Thyroid gland (tissue), 4 donors: ENCODE data around the gene COL25A1. TPM values are rescaled to one million over a fixed set of nuclear protein-coding genes. Genes with fewer than 3 reads are reported as not detected.
"Not testable (repeated sequence)": the region's sequence is repeated elsewhere in the genome, so short reads cannot be mapped to it uniquely, and the experiment has no call there.

ENCODE experiments used
- DNase-seq, 2 donors: peaks; one replicate each; pipeline ENCODE4 v3.0.0-alpha.2; 2019
- H3K27ac ChIP-seq, 3 donors: fragments of 200-600 bp; sonication (generic); 1 replicate in 2 of 3; 2 replicates in 1 of 3; pipeline ENCODE4 v1.5.1; 2016 to 2019; ENCODE audit warnings: mild to moderate bottlenecking in 1 of 3, moderate library complexity in 1 of 3
- H3K27me3 ChIP-seq: fragments of 200-600 bp; sonication (generic); one replicate; pipeline ENCODE4 v1.5.1; 2019
- H3K36me3 ChIP-seq, 2 donors: fragments of 200-600 bp; sonication (generic); one replicate each; pipeline ENCODE4 v1.5.1; 2016 to 2019
- H3K4me1 ChIP-seq, 2 donors: fragments of 200-600 bp; sonication (generic); one replicate each; pipeline ENCODE4 v1.5.1; 2017 to 2019
- H3K4me3 ChIP-seq, 3 donors: fragments of 200-600 bp; sonication (generic); replicated peaks in 1 of 3; 1 replicate in 2 of 3; 2 replicates in 1 of 3; pipeline ENCODE4 v1.5.1; 2016; ENCODE audit warnings: mild to moderate bottlenecking in 1 of 3
- H3K9me3 ChIP-seq: fragments of 200-600 bp; sonication (generic); one replicate; pipeline ENCODE4 v1.5.1; 2017
- CTCF ChIP-seq, 6 experiments: fragments of 200-600 bp in 3 of 6; fragments of 450-650 bp in 3 of 6; sonication (generic) in 3 of 6; IDR thresholded peaks; one replicate each; pipeline ENCODE4 v1.5.1; 2016 to 2019; ENCODE audit warnings: antibody characterized with exemption in 6 of 6, mild to moderate bottlenecking in 2 of 6, inconsistent platforms in 1 of 6, moderate library complexity in 1 of 6
- POLR2A ChIP-seq, 2 donors: fragments of 450-650 bp; IDR thresholded peaks; one replicate each; pipeline ENCODE4 v1.6.1; 2017; ENCODE audit warnings: antibody characterized with exemption in 2 of 2, mild to moderate bottlenecking in 2 of 2, moderate library complexity in 1 of 2
- WGBS, 2 donors: methylation state at CpG; one replicate each; pipeline ENCODE4 v1.1.5; 2017; 5-methylcytosine and 5-hydroxymethylcytosine counted together
- intact Hi-C: fragments of 100-400 bp; cut with DNase I; formaldehyde crosslinking; loops from one replicate; pipeline ENCODE4 v1.15.1; 2023
- total RNA-seq, 4 donors: library from RNA; depleted of rRNA; stranded (reverse); fragments of >200 nt; gene quantifications; one replicate each; pipeline ENCODE4 v1.2.3, GENCODE V29; 2016

Gene COL25A1
- total RNA-seq, 4 donors from 2014 or later = 5.5 to 21.0 (median 7.1) TPM

- 89 to 91% methylated on average over 2 of the region's 2 CpGs for WGBS, 2 donors
- no peak overlapping the region for H3K4me3 ChIP-seq
Measured at GRCh38 chr4:109113521-109113920, 188.9 kb downstream of the COL25A1 start.

GRCh38 chr4:109111031-109111430 is 191.4 kb downstream of the COL25A1 start:
- TF ChIP-seq POLR2A (IDR thresholded peaks at IDR 0.05) = no peak
- no peak for TF ChIP-seq CTCF (IDR thresholded peaks at IDR 0.05)
- no peaks in the 10 kb centered on the region for H3K4me1 ChIP-seq
- H3K9me3 ChIP-seq = no peaks in the 10 kb centered on the region
- no peaks in the 10 kb centered on the region for H3K27me3 ChIP-seq
- WGBS, 2 donors = 79 to 89% methylated on average over 3 of the region's 3 CpGs
- H3K27ac ChIP-seq = no peak overlapping the region
- intact Hi-C loops = no loop called here
- H3K4me3 ChIP-seq = no peak overlapping the region
- DNase-seq = no peak
- H3K36me3 ChIP-seq = no peaks in the 10 kb centered on the region

More at GRCh38 chr4:109113521-109113920, 188.9 kb downstream of the COL25A1 start:
- Histone ChIP-seq H3K9me3 (no peaks in the 10 kb centered on the region), H3K4me1 (no peaks in the 10 kb centered on the region), H3K36me3 (no peaks in the 10 kb centered on the region), H3K27me3 (no peaks in the 10 kb centered on the region), H3K27ac (no peak overlapping the region)
- intact Hi-C loops = no loop called here
- DNase-seq = no peak
- TF ChIP-seq POLR2A (IDR thresholded peaks at IDR 0.05) = no peak
- TF ChIP-seq CTCF (IDR thresholded peaks at IDR 0.05) = no peak

- H3K9me3 ChIP-seq, H3K4me3 ChIP-seq, H3K4me1 ChIP-seq, H3K27ac ChIP-seq, DNase-seq, H3K27me3 ChIP-seq, intact Hi-C loops, H3K36me3 ChIP-seq: not testable (repeated sequence)
- WGBS, 2 donors = 95 to 100% methylated on average over 1 to 2 of the region's 2 CpGs
Measured at GRCh38 chr4:109108215-109108614, 194.2 kb downstream of the COL25A1 start.

- no peak overlapping the region for H3K27ac ChIP-seq
Measured at GRCh38 chr4:109094056-109094455, 208.4 kb downstream of the COL25A1 start.

GRCh38 chr4:109091727-109092409 is 210.6 kb downstream of the COL25A1 start:
- H3K9me3 ChIP-seq = no peaks in the 10 kb centered on the region
- 51 to 52% methylated on average over 9 of the region's 9 CpGs for WGBS, 2 donors
- H3K36me3 ChIP-seq = no peaks in the 10 kb centered on the region
- no peak for TF ChIP-seq POLR2A (IDR thresholded peaks at IDR 0.05)
- TF ChIP-seq CTCF (IDR thresholded peaks at IDR 0.05) = no peak
- no peaks in the 10 kb centered on the region for H3K27me3 ChIP-seq
- no peak overlapping the region for H3K4me3 ChIP-seq
- no peak for DNase-seq
- intact Hi-C loops = no loop called here
- H3K4me1 ChIP-seq = no peaks in the 10 kb centered on the region
- H3K27ac ChIP-seq = no peak overlapping the region

More at GRCh38 chr4:109094056-109094455, 208.4 kb downstream of the COL25A1 start:
- Histone ChIP-seq H3K36me3 (no peaks in the 10 kb centered on the region), H3K4me3 (no peak overlapping the region), H3K4me1 (no peaks in the 10 kb centered on the region), H3K9me3 (no peaks in the 10 kb centered on the region), H3K27me3 (no peaks in the 10 kb centered on the region)
- 88 to 90% methylated on average over 1 of the region's 1 CpG for WGBS, 2 donors
- DNase-seq = no peak
- intact Hi-C loops = no loop called here
- TF ChIP-seq POLR2A (IDR thresholded peaks at IDR 0.05) = no peak
- no peak for TF ChIP-seq CTCF (IDR thresholded peaks at IDR 0.05)
